Peyer's patch (tissue), 4 donors: ENCODE measurements around the gene DESI2.

Experiments used
- CTCF ChIP-seq, 6 experiments: fragments of 450-650 bp in 4 of 6; fragments of 200-600 bp in 2 of 6; sonication (generic) in 1 of 6; IDR thresholded peaks; one replicate each; pipeline ENCODE4 v1.5.1; 2017 to 2019; ENCODE audit warnings: antibody characterized with exemption in 6 of 6, mild to moderate bottlenecking in 3 of 6, moderate library complexity in 1 of 6
- POLR2A ChIP-seq, 2 donors: fragments of 450-650 bp; IDR thresholded peaks; one replicate each; pipeline ENCODE4 v1.5.1; 2017; ENCODE audit warnings: antibody characterized with exemption in 2 of 2, mild to moderate bottlenecking in 2 of 2, moderate library complexity in 2 of 2

- TF ChIP-seq POLR2A (IDR thresholded peaks at IDR 0.05) (peak; percentile 96 to 97), CTCF (IDR thresholded peaks at IDR 0.05) (peak in 5 of 6 experiments; percentile 35 to 64 (median 54))
Observed at GRCh38 chr1:244652623-244653438, at the start of gene DESI2.
